Measurements from ENCODE around the gene PMS1. TPM values are rescaled to one million over a fixed set of nuclear protein-coding genes. Genes with fewer than 3 reads are reported as not detected.
"Not testable (repeated sequence)": the region's sequence is repeated elsewhere in the genome, so short reads cannot be mapped to it uniquely, and the experiment has no call there.

PMS1 gene
- polyA plus RNA-seq (2013, experiment 1 of 2; ENCODE audit: insufficient read length), result 17.6 TPM
- 19.2 TPM for polyA plus RNA-seq (2013, experiment 2 of 2; ENCODE audit: insufficient read length)

DNA sequence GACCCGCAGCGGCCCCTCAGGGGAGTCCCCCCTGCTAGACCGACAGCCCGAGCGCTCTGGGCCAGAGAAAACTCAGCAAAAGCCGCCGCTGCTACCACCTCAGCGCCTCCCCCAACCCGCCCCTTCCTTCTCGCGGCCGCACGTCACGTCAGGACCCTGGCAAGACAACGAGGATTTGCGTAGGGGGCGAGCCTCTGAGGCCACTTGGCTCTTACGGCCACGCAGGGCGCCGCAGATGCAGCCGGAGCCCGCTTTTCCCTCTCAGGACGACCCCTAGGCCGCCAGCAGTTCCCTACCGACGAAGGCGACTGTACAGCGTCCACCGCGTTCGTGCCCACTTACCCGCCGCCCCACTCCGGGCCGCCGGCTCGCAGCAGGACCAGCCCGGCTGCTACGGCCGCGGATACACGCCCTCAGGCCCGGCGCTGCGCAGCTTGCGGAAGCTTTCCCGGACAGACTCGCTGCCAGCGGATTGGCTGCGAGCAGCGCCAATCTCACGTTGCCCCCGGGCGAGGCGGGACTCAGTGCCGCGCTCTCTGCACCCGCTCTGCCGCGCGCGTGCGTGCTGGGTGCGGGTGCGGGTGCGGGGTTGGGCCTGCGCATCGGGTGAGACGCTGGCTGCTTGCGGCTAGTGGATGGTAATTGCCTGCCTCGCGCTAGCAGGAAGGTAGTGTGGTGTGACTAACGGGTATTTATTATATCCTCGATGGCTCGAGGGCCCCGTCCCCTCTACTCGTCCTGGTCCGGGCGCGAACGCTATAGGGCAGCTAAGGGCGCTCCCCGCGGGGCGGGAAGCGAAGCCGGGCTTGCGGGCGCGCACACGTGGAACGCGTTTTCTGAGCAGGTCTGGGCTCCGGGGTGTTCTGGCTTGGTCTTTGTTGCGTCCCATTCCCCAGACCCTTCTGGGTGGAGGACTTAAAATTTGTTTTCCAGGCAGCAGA lies at the start of gene PMS1, which contains the start of gene ORMDL1:
Gene PMS1 (plus strand): TSS at position 524 of the 941 bp plus-strand sequence. CDS start 7,360 bp downstream, outside the sequence.
Gene ORMDL1 (minus strand): TSS at position 413 of the 941 bp plus-strand sequence. CDS start 1,744 bp downstream, outside the sequence.
- DNase-seq, result peak; percentile 95

DNA sequence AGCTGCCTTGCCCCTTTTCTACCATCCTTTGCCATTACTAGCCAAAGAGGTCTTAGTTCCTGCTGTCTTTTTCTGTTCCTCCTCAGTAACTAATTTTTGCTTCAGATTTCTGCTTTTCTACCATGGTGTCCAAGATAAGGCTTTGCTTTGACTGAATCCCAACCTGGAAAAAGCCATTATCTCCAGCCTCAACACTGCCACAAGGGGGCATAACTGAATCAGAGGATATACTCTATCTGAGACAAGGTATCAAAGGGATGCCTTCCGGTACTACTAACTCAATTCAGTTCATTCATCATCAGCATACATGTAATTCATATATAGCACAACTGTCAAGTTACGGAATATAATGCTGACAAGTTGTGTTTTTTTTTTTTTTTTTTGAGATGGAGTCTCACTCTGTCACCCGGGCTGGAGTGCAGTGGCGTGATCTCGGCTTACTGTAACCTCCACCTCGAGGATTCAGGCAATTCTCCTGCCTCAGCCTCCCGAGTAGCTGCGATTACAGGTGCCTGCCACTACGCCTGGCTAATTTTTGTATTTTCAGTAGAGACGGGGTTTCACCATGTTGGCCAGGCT lies 33.1 kb upstream of the PMS1 start:
- peak; percentile 19 for DNase-seq

DNA sequence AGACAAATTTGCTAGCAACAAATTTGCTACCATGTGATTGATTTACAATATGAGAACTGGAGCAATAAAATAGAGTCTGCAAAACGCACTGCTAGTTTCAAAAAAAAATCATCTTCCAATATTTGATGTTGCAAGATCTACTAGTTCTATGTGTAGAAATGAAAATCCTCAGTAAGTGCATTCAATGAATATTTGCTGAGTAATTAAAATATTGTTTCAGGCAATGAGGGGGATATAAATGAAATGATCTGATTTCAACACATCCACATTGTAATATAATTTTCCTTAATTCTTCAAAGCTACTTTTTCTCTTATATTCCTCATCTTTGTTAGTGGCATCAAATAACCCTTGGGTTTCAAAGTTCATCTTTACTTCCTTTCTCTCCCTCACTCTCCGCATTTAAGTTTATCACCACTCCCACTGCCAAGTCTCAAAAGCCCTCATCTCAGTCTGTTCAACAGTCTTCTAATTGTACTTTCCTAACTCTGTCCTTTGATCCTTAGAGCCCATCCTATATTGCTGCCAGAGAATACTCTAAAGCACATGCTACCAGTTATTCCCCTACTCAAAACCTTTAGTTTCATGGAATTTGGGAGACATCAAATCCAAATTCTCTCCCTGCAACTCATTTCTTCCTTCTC lies 27.8 kb upstream of the PMS1 start:
- no peak for DNase-seq

DNA sequence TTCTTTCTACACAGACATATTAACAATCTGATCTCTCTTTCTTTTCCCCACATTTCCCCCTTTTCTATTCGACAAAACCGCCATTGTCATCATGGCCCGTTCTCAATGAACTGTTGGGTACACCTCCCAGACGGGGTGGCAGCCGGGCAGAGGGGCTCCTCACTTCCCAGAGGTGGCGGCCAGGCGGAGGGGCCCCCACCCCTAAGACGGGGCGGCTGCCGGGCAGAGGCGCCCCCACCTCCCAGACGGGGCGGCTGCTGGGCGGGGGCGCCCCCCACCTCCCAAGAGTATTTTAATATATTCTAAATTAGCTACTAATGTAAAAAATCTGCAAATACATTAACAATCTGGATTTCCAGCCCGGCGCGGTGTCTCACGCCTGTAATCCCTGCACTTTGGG lies 24.1 kb upstream of the PMS1 start:
- not testable (repeated sequence) for DNase-seq

DNA sequence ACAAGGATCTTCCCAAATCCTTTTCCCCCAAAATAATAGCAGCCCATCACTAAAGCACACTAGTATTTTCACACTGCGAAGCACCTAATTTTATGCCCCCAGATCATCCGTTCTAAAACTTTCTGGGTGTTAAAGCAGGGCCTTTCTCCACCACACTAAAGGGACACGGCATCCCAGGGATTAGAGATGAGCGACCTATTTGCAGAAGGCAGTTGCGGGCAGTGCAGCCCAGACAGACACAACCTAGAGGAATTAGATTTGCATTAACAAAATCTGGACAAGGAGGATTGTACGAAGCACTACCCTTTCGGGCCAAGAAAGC lies 22.1 kb upstream of the PMS1 start:
- no peak for DNase-seq

DNA sequence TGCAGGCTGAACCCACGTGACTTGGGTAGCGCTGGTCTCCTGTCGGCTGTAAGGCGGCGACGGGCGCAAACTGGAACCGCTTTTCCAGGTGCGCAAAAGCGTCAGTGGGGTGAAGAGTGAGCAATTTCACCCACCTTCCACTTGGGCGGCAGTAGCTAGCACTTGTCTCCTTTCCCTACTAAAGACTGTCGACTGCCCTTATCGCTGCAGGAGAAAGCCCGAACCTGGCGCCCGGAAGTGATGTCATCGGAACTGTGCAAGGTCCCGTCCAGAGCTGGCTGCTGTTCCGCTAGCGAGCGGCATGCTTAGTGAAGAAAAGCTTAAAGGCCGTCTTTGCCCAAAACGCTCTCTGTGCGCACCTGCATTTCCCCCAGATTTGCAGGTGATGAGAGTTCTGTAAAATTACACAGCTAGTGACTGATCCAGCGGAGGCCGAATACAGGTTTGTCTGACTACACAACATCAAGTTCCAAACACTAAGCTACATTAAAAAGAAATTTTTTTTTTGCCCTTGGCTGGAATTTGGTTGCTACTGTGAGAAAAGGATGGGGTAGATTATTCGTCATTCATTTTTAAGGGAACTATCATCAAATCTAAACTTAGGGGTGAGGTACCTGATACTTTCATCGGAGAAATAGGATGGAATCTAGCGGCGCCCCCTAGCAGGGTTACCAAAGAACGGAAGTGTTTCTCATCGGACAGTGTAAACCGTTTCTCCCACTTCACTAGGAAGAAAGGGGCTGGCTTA lies 21.5 kb upstream of the PMS1 start, which contains the start of gene OSGEPL1:
Gene OSGEPL1 (minus strand): TSS at position 242 of the 748 bp plus-strand sequence. CDS start 1,152 bp downstream, outside the sequence.
- peak; percentile 90 for DNase-seq

DNA sequence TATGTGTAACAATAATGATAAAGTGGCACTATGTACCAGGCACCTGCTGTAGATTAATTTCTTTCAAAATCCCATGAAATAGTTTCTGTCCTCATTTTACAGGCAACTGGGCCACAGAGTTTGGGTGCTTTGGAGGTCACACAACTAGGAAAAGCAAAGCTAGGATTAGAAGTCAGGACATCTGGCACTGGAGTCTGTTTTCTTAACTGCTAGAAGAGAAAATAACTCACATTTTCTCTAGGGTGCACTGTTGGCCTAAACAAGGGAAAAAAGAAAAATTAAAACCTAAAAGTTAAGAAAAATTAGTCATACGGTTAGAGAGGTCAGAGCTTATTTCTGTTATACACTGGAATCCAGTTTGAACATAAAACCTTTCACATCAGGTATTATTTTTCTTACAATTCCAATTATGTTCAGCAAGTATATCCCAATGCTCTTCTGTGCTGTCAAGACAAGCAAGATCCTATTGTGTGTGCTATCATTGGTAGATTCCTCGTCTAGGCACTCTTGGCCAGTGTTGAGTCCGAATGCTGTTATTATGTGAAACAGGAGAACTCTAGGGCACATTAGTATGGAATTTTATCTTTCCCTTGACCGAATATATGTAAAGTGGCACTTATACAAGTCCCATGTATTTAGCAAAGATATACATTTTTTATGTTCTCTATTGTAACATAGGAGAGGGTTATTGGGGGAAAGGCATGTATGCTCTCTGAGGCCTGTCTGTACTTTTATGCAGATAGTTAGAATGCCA lies 20.2 kb upstream of the PMS1 start:
- DNase-seq, result peak; percentile 13

DNA sequence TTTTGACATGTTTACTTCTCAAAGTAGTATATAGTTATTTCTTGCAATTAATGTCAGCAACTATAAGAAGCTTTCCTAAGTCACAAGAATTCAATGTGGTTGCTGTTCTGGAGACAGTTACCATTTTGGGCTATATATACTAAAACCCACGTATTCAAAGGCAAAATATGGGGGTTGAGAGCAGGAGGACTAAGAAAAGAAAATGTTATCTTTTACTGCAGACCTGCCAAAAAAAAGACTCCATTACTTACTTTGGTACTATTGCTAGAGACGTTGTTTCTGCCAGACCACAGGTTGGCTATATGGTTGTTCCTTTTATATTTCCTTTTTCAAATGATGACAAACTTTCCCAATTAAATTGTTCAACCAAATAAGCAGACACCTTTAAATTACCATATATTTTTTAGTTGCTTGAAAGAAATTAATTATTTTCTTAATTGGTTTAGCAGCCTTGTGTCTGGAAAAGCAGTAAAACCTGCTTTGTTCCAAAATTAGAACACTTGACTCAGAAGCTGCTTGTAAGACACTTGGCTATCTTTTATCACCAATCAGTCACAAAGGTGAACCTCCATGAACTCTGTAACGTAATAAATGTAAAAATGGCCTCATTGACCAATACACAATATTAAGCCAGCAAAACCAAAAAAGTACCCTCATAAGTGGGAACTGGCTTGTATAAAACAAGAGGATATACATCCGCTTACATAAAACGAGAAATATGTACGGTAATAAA lies 13.5 kb upstream of the PMS1 start:
- no peak for DNase-seq

DNA sequence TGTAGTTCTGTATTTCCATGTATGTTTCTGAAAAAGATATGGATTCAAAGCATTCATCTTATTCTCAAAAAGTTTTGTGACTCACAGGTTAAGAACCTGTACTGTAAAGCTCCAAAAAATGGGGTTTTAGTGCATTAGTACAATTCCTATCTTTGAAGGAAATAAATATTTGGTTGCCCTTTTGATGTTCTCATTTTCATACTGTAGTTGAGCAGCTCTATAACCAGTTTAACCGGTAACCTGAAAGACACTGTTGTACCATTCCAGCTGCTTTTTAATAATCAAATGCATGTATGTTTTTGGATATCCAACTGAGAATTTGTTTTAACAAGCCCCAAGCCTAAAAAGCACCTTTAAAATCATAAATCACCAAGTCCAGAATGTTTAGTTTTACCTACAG lies 12.0 kb upstream of the PMS1 start:
- DNase-seq, result no peak

DNA sequence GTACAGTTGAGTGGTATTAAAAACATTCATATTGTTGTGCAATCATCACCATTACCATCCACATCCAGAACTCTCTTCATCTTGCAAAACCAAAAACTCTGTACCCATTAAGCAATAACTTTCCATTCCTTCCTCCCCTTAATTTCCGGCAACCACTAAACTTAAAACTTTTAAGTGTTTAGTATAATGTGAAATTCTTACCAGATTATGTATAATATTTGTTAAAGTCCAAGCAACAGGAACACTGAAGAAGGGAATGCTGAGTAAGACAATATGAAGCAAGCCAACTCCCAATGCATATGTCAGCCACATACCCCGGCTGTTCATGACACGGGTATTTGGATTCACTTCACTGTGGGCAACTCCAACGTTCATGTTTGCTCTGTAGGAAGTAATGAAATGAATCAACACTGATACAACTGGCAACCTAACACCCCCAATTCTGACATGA lies 2.0 kb upstream of the PMS1 start:
- no peak for DNase-seq

DNA sequence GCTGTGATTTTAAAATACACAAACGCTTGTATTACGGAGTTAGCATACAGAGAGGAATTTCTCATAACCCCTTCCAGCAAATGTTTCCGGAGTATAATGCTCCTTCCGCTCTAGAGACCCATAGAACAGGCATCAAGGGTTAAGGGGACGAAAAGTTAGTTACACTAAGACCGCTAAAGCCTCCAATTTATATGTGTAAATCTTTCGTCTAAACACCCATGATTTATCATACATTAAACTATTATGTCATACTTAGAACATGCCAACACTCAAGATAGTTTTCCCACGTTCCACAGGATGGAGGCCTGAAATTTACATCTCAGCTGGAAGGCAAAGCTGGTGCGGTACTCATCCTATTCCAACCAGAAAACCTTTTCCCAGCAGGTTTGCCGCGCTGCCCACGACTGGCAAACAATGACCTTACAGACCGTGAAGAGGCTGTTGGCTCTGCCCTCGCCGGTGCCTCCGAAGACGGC lies 761 bp upstream of the PMS1 start:
- DNase-seq, result peak; percentile 27

DNA sequence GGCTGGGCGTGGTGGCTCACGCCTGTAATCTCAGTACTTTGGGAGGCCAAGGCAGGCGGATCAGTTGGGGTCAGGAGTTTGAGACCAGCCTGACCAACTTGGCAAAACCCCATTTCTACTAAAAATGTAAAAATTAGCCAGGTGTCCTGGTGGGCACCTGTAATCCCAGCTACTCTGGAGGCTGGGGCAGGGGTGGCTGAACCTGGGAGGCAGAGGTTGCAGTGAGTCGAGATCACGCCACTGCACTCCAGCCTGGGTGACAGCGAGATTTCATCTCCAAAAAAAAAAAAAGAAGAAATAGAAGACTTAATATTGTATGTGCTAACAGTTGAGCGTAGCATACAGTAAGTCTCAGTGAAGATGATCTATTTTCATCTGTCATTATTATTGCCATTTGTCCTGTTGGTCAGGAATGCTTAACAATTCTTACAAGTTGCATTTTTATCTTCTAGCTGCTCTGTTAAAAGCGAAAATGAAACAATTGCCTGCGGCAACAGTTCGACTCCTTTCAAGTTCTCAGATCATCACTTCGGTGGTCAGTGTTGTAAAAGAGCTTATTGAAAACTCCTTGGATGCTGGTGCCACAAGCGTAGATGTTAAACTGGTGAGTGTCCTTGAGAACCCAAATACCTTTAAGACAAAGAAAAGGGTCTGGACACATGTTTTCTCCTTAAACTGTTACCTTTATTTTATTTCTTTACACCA lies 7.2 kb downstream of the PMS1 start:
- no peak for DNase-seq

DNA sequence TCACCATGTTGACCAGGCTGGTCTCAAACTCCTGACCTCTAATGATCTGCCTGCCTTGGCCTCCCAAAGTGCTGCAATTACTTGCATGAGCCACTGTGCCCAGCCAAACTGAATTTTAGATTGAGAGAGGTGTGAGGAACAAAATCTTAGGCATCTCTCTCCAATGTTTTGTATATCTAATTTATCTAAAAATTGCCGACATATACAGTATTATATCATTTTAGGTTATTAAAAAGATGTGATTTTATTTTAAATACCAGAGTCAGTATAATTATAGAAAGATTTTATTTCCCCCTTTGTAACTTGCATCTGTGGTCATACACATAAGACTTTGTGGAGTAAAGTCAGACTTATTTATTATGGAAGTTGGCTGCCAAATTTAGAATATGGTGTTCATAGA lies 10.1 kb downstream of the PMS1 start:
- no peak for DNase-seq

DNA sequence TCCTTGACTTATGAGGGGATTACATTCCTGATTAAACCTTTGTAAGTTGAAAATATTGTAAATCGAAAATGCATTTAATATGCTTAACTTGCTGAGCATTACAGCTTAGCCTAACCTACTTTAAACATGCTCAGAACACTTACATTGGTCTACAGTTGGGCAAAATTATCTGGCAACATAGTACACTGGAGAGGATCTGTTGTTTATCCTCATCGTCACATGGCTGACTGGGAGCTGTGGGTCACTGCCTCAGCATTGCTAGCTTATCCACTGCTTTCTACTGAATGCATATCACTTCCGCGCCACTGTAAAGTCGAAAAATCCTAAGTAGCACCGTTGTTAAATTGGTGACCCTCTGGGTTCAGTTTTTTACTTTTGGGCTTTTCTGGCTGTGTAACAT lies 13.7 kb downstream of the PMS1 start:
- DNase-seq, result no peak

DNA sequence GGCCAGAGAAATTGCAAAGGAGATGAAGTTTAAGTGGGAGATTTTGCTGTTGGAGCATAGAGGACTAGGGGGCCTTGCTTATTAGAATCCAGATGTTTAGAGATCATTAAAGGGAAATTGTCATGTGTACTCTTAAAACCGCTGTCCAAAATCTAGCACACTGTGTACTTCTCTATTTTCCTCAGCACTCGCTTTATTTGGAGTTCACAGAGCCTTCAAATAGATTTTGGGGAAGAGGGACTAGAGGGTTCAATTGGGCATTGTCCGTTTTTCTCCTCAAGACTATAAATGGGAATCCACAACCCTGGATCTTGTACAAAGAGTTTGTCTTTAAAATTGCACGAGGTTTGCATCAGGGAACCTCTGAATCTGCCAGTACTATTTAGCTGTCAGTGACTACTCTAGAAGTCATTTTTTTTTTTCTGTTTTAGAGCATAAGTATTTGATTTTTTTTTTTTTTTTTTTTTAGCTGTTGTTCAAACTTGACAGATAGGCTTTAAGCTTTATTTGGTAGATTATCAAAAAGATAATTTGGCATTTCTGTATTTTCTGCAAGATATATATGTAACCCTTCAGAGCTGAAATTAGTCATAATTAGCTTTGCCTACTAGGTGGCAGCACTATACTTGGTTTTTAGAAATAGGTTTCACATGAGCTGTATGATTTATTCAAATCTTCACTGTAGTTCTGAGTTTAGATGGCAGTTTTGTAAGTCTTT lies 14.2 kb downstream of the PMS1 start:
- DNase-seq, result peak; percentile 51

DNA sequence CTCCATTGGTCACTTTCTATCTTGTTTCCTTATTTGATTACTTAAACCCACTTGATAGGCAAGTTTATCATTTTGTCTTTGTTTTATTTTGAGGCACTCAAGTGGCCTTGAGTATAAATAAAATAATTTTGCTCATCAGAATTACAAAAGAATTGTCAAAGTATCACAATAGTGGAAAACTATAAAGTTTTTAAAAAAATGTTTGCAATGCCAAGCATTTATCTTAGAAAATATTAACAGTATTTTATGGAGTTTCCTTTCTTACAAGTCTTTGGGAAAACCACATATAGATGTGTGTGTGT lies 14.7 kb downstream of the PMS1 start:
- DNase-seq, result no peak

DNA sequence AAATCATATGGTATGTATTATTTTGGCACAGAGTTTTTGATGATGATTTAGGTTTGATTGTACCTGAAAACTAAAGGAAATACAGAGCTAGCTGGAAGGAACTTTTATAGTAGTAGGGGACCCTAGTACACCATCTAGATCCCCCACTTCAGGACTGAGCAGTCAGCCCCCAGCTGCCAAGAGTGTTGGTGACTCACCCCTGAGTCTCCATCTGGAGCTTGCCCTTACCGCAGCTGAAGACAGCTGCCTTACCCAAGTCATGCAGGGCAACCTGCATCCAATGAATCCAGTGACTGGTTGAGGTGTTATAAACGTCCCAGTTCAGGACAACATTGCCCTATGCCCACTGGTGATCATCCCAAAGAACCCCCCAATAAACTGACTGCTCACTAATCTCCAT lies 15.3 kb downstream of the PMS1 start:
- peak; percentile 59 for DNase-seq

DNA sequence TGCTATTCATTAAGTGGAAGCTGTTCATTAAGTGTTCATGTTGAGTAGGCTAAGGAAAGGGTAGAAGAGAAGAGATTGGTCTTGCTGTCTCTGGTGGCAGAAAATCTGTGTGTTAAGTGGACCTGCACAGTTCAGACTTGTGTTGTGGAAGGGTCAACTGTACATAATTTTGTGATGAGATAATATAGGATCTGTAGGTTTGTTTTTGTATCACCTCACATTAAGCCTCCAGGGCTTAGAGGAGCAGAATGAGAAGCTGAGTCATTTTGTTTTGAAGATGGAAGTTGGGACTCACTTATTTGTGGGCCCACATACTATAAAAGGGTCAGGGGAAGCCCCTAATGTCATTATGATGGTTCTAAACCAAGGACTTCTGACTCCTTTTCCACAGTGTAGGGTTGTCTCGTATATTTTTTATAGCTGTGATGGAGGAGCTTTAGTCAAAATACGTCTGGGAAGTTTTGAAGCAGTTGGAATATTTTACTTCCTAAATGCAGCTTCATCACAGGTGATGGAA lies 18.2 kb downstream of the PMS1 start:
- DNase-seq, result no peak

DNA sequence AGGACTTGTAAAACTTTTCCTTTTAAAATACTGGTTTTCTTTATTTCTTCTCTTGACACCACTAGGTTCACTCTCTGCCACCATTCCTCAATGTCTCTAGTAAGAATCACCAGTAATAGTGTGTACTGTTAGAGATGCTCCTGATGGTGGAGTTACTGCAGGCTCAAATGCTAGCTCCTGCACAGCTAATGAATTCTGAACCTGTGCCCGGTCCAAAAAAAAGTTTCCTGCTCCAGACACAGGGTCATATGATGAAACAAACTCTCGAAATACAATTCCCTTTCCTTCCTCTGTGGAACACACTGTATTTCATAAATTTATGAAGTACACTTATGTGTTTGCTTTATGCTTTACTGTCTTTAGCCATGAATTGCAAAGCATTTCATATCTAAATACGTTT lies 19.2 kb downstream of the PMS1 start:
- DNase-seq, result no peak

All from fibroblast of skin of abdomen (primary cell).